Activated T-helper 1 cell treated with anti-CD3 and anti-CD28 coated beads, Interleukin-2, amount 50 U/mL, for 16 hours (primary cell): ENCODE measurements around the gene LTO1.

Experiments used
- DNase-seq, 2 donors: peaks; one replicate each; pipeline ENCODE4 v3.0.0-alpha.2; 2020; ENCODE audit warnings: low read depth in 1 of 2, low spot score in 1 of 2

The LTO1 gene

GRCh38 chr11:69646493-69647389 lies 28.4 kb downstream of the LTO1 start:
- DNase-seq, result no peak

- DNase-seq, result no peak
Observed at GRCh38 chr11:69645801-69646492, 29.2 kb downstream of the LTO1 start.

- no peak for DNase-seq
Observed at GRCh38 chr11:69644962-69645675, 30.0 kb downstream of the LTO1 start.

- no peak for DNase-seq
Observed at GRCh38 chr11:69644071-69644961, 30.8 kb downstream of the LTO1 start.

- DNase-seq, result no peak
Observed at GRCh38 chr11:69643646-69644045, 31.5 kb downstream of the LTO1 start.

- DNase-seq, result peak; percentile 53 to 72
Observed at GRCh38 chr11:69642913-69643632, 32.1 kb downstream of the LTO1 start.

- DNase-seq, result peak in 1 of 2 donors; percentile 19
Observed at GRCh38 chr11:69642549-69642912, 32.6 kb downstream of the LTO1 start.

GRCh38 chr11:69641681-69642548 lies 33.2 kb downstream of the LTO1 start:
- DNase-seq, result no peak

- no peak for DNase-seq
Observed at GRCh38 chr11:69640995-69641581, 34.1 kb downstream of the LTO1 start, which contains the start of gene CCND1. Gene CCND1, plus strand, starts transcription at chr11:69641156. Its CDS starts 158 bp downstream, at chr11:69641314.

- DNase-seq, result no peak
Observed at GRCh38 chr11:69640260-69640994, 34.7 kb downstream of the LTO1 start.

GRCh38 chr11:69639831-69640230 lies 35.3 kb downstream of the LTO1 start:
- DNase-seq, result no peak

- DNase-seq, result no peak
Observed at GRCh38 chr11:69638941-69639681, 36.0 kb downstream of the LTO1 start.

- no peak for DNase-seq
Observed at GRCh38 chr11:69637941-69638871, 36.9 kb downstream of the LTO1 start.

- no peak for DNase-seq
Observed at GRCh38 chr11:69637198-69637940, 37.8 kb downstream of the LTO1 start.

GRCh38 chr11:69636512-69637197 lies 38.5 kb downstream of the LTO1 start:
- no peak for DNase-seq
